K562 (cell line): Measurements from ENCODE around the gene MFSD6. TPM values are rescaled to one million over a fixed set of nuclear protein-coding genes. Genes with fewer than 3 reads are reported as not detected.

Experiments used
- ATAC-seq: fragments of 200-7000 bp; cut with Tn5 transposase; 3 replicates; pipeline ENCODE4 v1.9.1; 2020; ENCODE audit warnings: moderate library complexity
- BruUV-seq: library from RNA; stranded (reverse); fragments of 400-500 nt; replicated peaks from 2 replicates; lab custom pipeline; 2021; lab: Mats Ljungman, UMichigan
- CTCF ChIA-PET: fragments of 300-600 bp; formaldehyde crosslinking; extraction: SDS; loops from one replicate; lab custom pipeline; 2021; ENCODE audit warnings: low intra/inter-chr PET ratio; lab: Yijun Ruan, JAX
- POLR2A ChIA-PET: fragments of 300-600, 350-650 bp; sonication (Branson Sonifier 250); formaldehyde crosslinking; extraction: SDS; loops from one replicate; lab custom pipeline; 2021; ENCODE audit warnings: antibody characterized with exemption, inconsistent platforms; lab: Yijun Ruan, JAX
- DNase-seq, 4 experiments: peaks; one replicate each; pipeline versions ENCODE4 v3.0.0 to v3.0.0-alpha.2; 2011 to 2018; ENCODE audit warnings: low spot score in 3 of 4, mixed read lengths in 3 of 4; ENCODE audit errors: extremely low read depth in 1 of 4
- FAIRE-seq: peaks from 2 replicates; lab custom pipeline; 2011; peaks lifted over from hg19 to GRCh38; lab: Jason Lieb, UNC
- H2AFZ ChIP-seq: 2 replicates; pipeline ENCODE4 v1.6.0; 2011; ENCODE audit warnings: low read depth, low read length, control low read depth, inconsistent platforms
- H3K27ac ChIP-seq: fragments of 200-600 bp; 3 replicates; pipeline ENCODE4 v1.8.0; 2011; ENCODE audit warnings: low read depth, mild to moderate bottlenecking, control low read depth, inconsistent platforms, low read length, moderate library complexity, mixed read lengths; ENCODE audit errors: extremely low read depth
- H3K27me3 ChIP-seq, 2 experiments: fragments of 300-600 bp in 1 of 2; 2 replicates in 1 of 2; 3 replicates in 1 of 2; pipeline versions ENCODE4 v1.6.0 to v1.8.0; 2011; ENCODE audit warnings: inconsistent platforms in 2 of 2, low read length in 2 of 2, mild to moderate bottlenecking in 1 of 2, mixed read lengths in 1 of 2, moderate library complexity in 1 of 2; ENCODE audit not compliant: control insufficient read depth in 2 of 2, insufficient read depth in 2 of 2
- H3K36me3 ChIP-seq: fragments of 300-600 bp; 3 replicates; pipeline ENCODE4 v1.8.0; 2011; ENCODE audit warnings: mild to moderate bottlenecking, low read length, inconsistent platforms; ENCODE audit not compliant: control insufficient read depth, insufficient read depth
- H3K4me1 ChIP-seq, 2 experiments: fragments of 200-600 bp in 1 of 2; replicated peaks in 1 of 2; 2 replicates in 1 of 2; 3 replicates in 1 of 2; pipeline versions ENCODE4 v1.5.1 to v1.8.0; 2011; ENCODE audit warnings: inconsistent platforms in 2 of 2, low read length in 2 of 2, mild to moderate bottlenecking in 1 of 2, mixed read lengths in 1 of 2, moderate library complexity in 1 of 2; ENCODE audit not compliant: control insufficient read depth in 2 of 2, insufficient read depth in 2 of 2
- H3K4me2 ChIP-seq: 2 replicates; pipeline ENCODE4 v1.6.1; 2011; ENCODE audit warnings: low read length, control low read depth, inconsistent platforms, mixed read lengths; ENCODE audit not compliant: insufficient read depth
- H3K4me3 ChIP-seq: fragments of 200-600 bp; sonication (generic), shearing (Covaris generic); 2 replicates; pipeline ENCODE4 v1.5.1; 2016; ENCODE audit warnings: control low read depth, inconsistent platforms
- H3K79me2 ChIP-seq: fragments of 200-600 bp; 3 replicates; pipeline ENCODE4 v1.8.0; 2011; ENCODE audit warnings: low read length, inconsistent platforms; ENCODE audit not compliant: control insufficient read depth, insufficient read depth
- H3K9ac ChIP-seq, 2 experiments: 2 replicates each; pipeline versions ENCODE4 v1.6.0 to v1.6.1; 2011; ENCODE audit warnings: low read depth in 2 of 2, low read length in 2 of 2, control low read depth in 1 of 2, inconsistent platforms in 1 of 2, mild to moderate bottlenecking in 1 of 2, mixed read lengths in 1 of 2; ENCODE audit not compliant: insufficient read depth in 1 of 2
- H3K9me1 ChIP-seq: one replicate; pipeline ENCODE4 v1.6.0; 2011; ENCODE audit warnings: inconsistent platforms, mild to moderate bottlenecking, low read length, moderate library complexity; ENCODE audit not compliant: control insufficient read depth, insufficient read depth
- H3K9me3 ChIP-seq: replicated peaks from 2 replicates; pipeline ENCODE4 v1.5.1; 2011; ENCODE audit warnings: low read depth, low read length, inconsistent platforms; ENCODE audit not compliant: control insufficient read depth, insufficient read depth
- H4K20me1 ChIP-seq: replicated peaks from 2 replicates; pipeline ENCODE4 v1.6.1; 2011; ENCODE audit warnings: low read length, inconsistent platforms, mixed read lengths; ENCODE audit not compliant: control insufficient read depth, insufficient read depth
- EZH2 ChIP-seq: IDR thresholded peaks from 2 replicates; pipeline ENCODE4 v1.6.1; 2012; ENCODE audit warnings: low read depth, mild to moderate bottlenecking, inconsistent platforms, low read length, borderline replicate concordance
- FOXP4 ChIP-seq: sonication (generic); formaldehyde crosslinking; IDR thresholded peaks from 2 replicates; pipeline ENCODE4 v1.8.0; 2022; ENCODE audit warnings: mild to moderate bottlenecking, missing genetic modification reagents, borderline replicate concordance
- HDAC3 ChIP-seq: fragments of 450-650 bp; IDR thresholded peaks from 2 replicates; pipeline ENCODE4 v1.6.1; 2018; ENCODE audit warnings: borderline replicate concordance, mild to moderate bottlenecking, moderate library complexity; ENCODE audit not compliant: partially characterized antibody
- MYNN ChIP-seq, 2 experiments: sonication (generic); formaldehyde crosslinking in 1 of 2; IDR thresholded peaks; 2 replicates each; pipeline versions ENCODE4 v1.5.0 to v1.6.1; 2016 to 2020; ENCODE audit warnings: antibody characterized with exemption in 1 of 2, missing genetic modification reagents in 1 of 2
- SAP30 ChIP-seq: fragments of 200-600 bp; sonication (generic); IDR thresholded peaks from 2 replicates; pipeline ENCODE4 v1.6.1; 2012; ENCODE audit warnings: borderline replicate concordance, low read depth, mild to moderate bottlenecking, moderate library complexity, low read length, control low read depth, inconsistent platforms; ENCODE audit not compliant: insufficient read depth, poor library complexity, severe bottlenecking
- SREBF2 ChIP-seq: sonication (generic); formaldehyde crosslinking; IDR thresholded peaks from 2 replicates; pipeline ENCODE4 v1.4.0; 2020; ENCODE audit warnings: mild to moderate bottlenecking, missing genetic modification reagents
- SRSF7 ChIP-seq: fragments of 200-400 bp; formaldehyde crosslinking; optimal IDR thresholded peaks from 2 replicates; pipeline ENCODE3; 2017; ENCODE audit warnings: mild to moderate bottlenecking, low read depth, low read length
- ZNF778 ChIP-seq: fragments of 450-650 bp; formaldehyde crosslinking; IDR thresholded peaks from 2 replicates; pipeline ENCODE4 v1.4.0; 2020; ENCODE audit warnings: mild to moderate bottlenecking, moderate library complexity
- WGBS: fragments of 100-300 bp; shearing (Covaris generic); methylation state at CpG from one replicate; pipeline ENCODE4 v1.1.6; 2016; ENCODE audit warnings: low coverage, mixed read lengths; ENCODE audit not compliant: insufficient coverage; ENCODE audit errors: missing lambda C conversion rate; 5-methylcytosine and 5-hydroxymethylcytosine counted together
- in situ Hi-C: fragments of 300-500 bp; cut with MboI; formaldehyde crosslinking; loops from 4 replicates; pipeline ENCODE4 v1.15.0; 2018; ENCODE audit warnings: inconsistent platforms, mixed read lengths
- intact Hi-C: fragments of 100-400 bp; cut with micrococcal nuclease; formaldehyde crosslinking; loops from 2 replicates; pipeline ENCODE4 v1.14.2; 2022
- polyA plus RNA-seq, 8 experiments: library from polyadenylated mRNA; depleted of rRNA in 4 of 8; stranded (reverse) in 5 of 8; unstranded in 3 of 8; fragments of >200 nt; fragmentation: Nextera tagmentation in 2 of 8; fragmentation: Illumina TruSeq in 1 of 8; extraction: Ambion mirVana in 2 of 8; extraction: Trizol in 1 of 8; gene quantifications; 2 replicates each; pipeline versions ENCODE4 v1.2.1 to v1.2.3, GENCODE V29; 2011 to 2014; ENCODE audit warnings: inconsistent platforms in 1 of 8, missing spikeins in 1 of 8
- total RNA-seq, 7 experiments: library from RNA; depleted of rRNA in 6 of 7; stranded (reverse); fragments of >200 nt in 6 of 7; fragmentation: Illumina TruSeq in 2 of 7; extraction: Trizol in 2 of 7; gene quantifications; 2 replicates each; pipeline versions ENCODE4 v1.2.1 to v1.2.3, GENCODE V29; 2011 to 2021; ENCODE audit warnings: low replicate concordance in 1 of 7
- TF ChIP-seq, protein P1 (sequence below): fragments of 250-450 bp; sonication (Bioruptor Pico); IDR thresholded peaks from 2 replicates; pipeline ENCODE4 v1.5.0; 2021

MFSD6 gene
- total and polyA plus RNA-seq, 9 of the 15 experiments (the other 6 are each of a cell fraction or from before 2014, with no cell fraction given) = 1.1 to 7.9 (median 4.4) TPM

DNA sequence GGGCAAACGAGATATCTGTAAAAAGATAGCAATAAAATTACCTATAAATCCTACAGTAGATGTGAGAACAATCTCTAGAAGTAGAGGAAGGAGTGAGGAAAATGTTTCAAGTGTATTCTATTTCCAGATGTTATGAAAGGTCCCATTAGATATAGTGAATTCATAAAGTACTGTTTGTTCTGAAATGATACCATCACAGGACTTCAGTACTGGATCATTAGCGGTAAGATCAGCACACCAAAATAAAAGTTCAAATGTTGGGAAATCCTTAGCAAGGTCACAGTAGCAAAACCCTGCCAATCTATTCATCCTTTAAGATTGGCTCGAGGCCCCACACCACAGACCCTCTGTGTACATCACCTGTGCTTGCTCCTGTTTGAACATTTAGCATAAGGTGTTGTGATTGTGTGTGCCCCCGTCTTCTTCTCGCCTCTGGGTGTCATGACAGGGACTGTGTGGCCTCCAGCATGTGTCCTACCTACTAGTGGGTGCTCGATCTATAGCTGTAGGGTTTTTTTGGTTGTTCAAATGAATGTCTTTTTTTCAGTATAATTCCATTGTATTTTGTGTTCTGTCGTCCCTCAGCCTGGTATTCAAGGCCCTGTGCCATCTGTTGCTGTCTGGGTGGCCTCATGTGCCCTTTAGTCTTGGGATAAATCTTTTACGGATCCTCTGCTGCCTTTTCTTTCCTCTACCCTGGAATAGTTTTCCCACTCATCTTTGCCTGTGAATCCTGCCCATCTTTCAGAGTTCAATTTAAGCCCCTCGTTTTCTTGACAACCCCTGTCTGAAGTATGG is 9.1 kb downstream of the MFSD6 start:
- in situ Hi-C loops = no loop called here
- Histone ChIP-seq H3K36me3 (no peaks in the 10 kb centered on the region), H2AFZ (no peak overlapping the region), H3K79me2 (no peaks in the 10 kb centered on the region), H3K9me3 (no peaks in the 10 kb centered on the region), H4K20me1 (no peaks in the 10 kb centered on the region), H3K4me1 (peaks cover 0 to 3% of the 10 kb centered on the region in 2 experiments; a peak in 2 of 5 replicates), H3K4me2 (no peak overlapping the region), H3K9me1 (no peaks in the 10 kb centered on the region), H3K4me3 (no peak overlapping the region), H3K9ac (no peak overlapping the region), H3K27me3 (no peaks in the 10 kb centered on the region), H3K27ac (no peak overlapping the region)
- WGBS = 63% methylated on average over 9 of the region's 9 CpGs
- TF ChIP-seq MYNN (IDR thresholded peaks at IDR 0.05) (peak; percentile 39; the same call in 1 of the 2 replicates), MYNN (CRISPR knock-in tag; IDR thresholded peaks at IDR 0.05) (no peak), SRSF7 (no peak)
- intact Hi-C loops = no loop called here
- peak; percentile 6 for FAIRE-seq
- no peak for ATAC-seq
- DNase-seq = no peak
- ChIA-PET POLR2A (no interaction called here), CTCF (no interaction called here)
- no TSS peak for BruUV-seq

GRCh38 chr2:190418727-190419126 is 10.6 kb downstream of the MFSD6 start:
- no peaks in the 10 kb centered on the region for H3K9me1 ChIP-seq
- H3K27me3 ChIP-seq = no peaks in the 10 kb centered on the region
- no peak overlapping the region for H2AFZ ChIP-seq
- H3K4me1 ChIP-seq = peaks cover 0 to under 1% of the 10 kb centered on the region in 2 experiments; a peak in 1 of 5 replicates
- no TSS peak for BruUV-seq
- DNase-seq = no peak
- no peak overlapping the region for H3K27ac ChIP-seq
- intact Hi-C loops (no loop called here), in situ Hi-C loops (no loop called here)
- no peaks in the 10 kb centered on the region for H3K36me3 ChIP-seq
- no peak for ATAC-seq
- ChIA-PET CTCF (no interaction called here), POLR2A (interaction anchor here (0.5 to 2.1 kb wide), 3 partner anchors 9 to 76 kb away, joined by 3 to 5 read pairs (median 4); no protein-coding TSS in a partner anchor)
- no peak overlapping the region for H3K4me2 ChIP-seq
- FAIRE-seq = no peak
- no peak overlapping the region for H3K4me3 ChIP-seq
- no peaks in the 10 kb centered on the region for H4K20me1 ChIP-seq
- no peak overlapping the region for H3K9ac ChIP-seq
- no peaks in the 10 kb centered on the region for H3K9me3 ChIP-seq
- no peaks in the 10 kb centered on the region for H3K79me2 ChIP-seq
- WGBS = 70% methylated on average over 1 of the region's 1 CpG
- no peak for TF ChIP-seq SREBF2 (CRISPR knock-in tag)
- TF ChIP-seq HDAC3 = no peak
- no peak for TF ChIP-seq ZNF778
- TF ChIP-seq, protein P1, sequence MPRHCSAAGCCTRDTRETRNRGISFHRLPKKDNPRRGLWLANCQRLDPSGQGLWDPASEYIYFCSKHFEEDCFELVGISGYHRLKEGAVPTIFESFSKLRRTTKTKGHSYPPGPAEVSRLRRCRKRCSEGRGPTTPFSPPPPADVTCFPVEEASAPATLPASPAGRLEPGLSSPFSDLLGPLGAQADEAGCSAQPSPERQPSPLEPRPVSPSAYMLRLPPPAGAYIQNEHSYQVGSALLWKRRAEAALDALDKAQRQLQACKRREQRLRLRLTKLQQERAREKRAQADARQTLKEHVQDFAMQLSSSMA (CRISPR knock-in tag) = no peak
- no peak for TF ChIP-seq EZH2
- TF ChIP-seq SAP30 = no peak
- TF ChIP-seq FOXP4 = no peak
